Measurements from ENCODE around the gene MARVELD3. TPM values are rescaled to one million over a fixed set of nuclear protein-coding genes. Genes with fewer than 3 reads are reported as not detected.

MARVELD3 gene
- polyA plus RNA-seq, 1 of the 3 experiments (the other 2 are of a cell fraction): not detected

DNA sequence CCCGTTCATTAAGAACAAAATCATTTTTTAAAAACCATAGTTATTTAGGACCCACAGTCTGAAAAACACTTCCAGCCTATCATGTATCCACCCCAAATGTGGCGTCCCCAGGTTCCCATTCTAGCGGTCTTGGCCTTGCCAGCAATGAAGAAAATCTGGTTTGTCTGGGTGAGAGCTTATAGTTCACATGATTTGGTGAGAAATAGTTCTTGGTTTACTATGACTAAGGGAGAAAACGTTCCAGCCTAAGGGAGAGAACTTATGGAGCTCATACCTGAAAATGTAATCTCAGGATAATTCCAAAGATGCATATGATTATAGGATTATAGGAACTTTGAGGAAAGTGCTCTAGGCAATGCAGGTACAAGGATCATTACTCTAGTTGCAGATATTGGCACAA, 4.8 kb downstream of the MARVELD3 start:
- WGBS (ENCODE audit: low lambda C conversion rate): 81% methylated on average over 4 of the region's 4 CpGs
- CTCF ChIA-PET: interaction anchor here (1.0 to 3.5 kb wide), 2 partner anchors 14 to 20 kb away, joined by 3 to 17 read pairs; no protein-coding TSS in a partner anchor
- Histone ChIP-seq H3K4me3 (ENCODE audit: low read depth in 2 of 2, low read length in 1 of 2) (no peak overlapping the region), H4K20me1 (ENCODE audit: insufficient read depth) (no peaks in the 10 kb centered on the region), H2AFZ (ENCODE audit: low read depth) (no peak overlapping the region), H3K9ac (no peak overlapping the region), H3F3A (replicated peaks; ENCODE audit: insufficient read depth) (no peaks in the 10 kb centered on the region), H3K9me3 (no peaks in the 10 kb centered on the region), H3K9me2 (no peaks in the 10 kb centered on the region), H3K4me1 (ENCODE audit: control insufficient read depth in 1 of 2, insufficient read depth in 2 of 2, low read depth in 1 of 2, low read length in 1 of 2) (no peaks in the 10 kb centered on the region; a peak in 1 of 4 replicates), H3K79me2 (ENCODE audit: insufficient read depth) (no peaks in the 10 kb centered on the region), H3K27ac (ENCODE audit: low read depth in 2 of 2, low read length in 1 of 2) (no peak overlapping the region), H3K4me2 (no peak overlapping the region), H3K36me3 (replicated peaks in 1 of 2; ENCODE audit: control insufficient read depth in 1 of 2, insufficient read depth in 2 of 2, low read length in 1 of 2) (no peaks in the 10 kb centered on the region), H3K27me3 (ENCODE audit: insufficient read depth) (no peaks in the 10 kb centered on the region; the same call in 1 of the 2 replicates)
- POLR2A ChIA-PET: no interaction called here
- TF ChIP-seq FOXJ3 (CRISPR knock-in tag; IDR thresholded peaks at IDR 0.05) (no peak), EZH2phosphoT487 (IDR thresholded peaks at IDR 0.05; ENCODE audit: borderline replicate concordance, low read depth) (no peak), EP300 (IDR thresholded peaks at IDR 0.05; ENCODE audit: borderline replicate concordance in 1 of 2, low read depth in 1 of 2, low read length in 1 of 2) (no peak), GATA2 (CRISPR knock-in tag; IDR thresholded peaks at IDR 0.05) (no peak), USF2 (IDR thresholded peaks at IDR 0.05; ENCODE audit: borderline replicate concordance, low read depth, low read length) (no peak), RFX5 (IDR thresholded peaks at IDR 0.05; ENCODE audit: low read length) (no peak), MEF2A (IDR thresholded peaks at IDR 0.05; ENCODE audit: borderline replicate concordance, low read depth) (no peak), SMC3 (IDR thresholded peaks at IDR 0.05; ENCODE audit: low read depth, low read length) (no peak), TEAD4 (IDR thresholded peaks at IDR 0.05; ENCODE audit: borderline replicate concordance, insufficient read depth) (no peak), TAF1 (IDR thresholded peaks at IDR 0.05; ENCODE audit: borderline replicate concordance, low read depth, low read length) (no peak), RCOR1 (IDR thresholded peaks at IDR 0.05; ENCODE audit: low read length) (no peak), SIN3A (IDR thresholded peaks at IDR 0.05; ENCODE audit: borderline replicate concordance, low read depth, low read length) (no peak), RXRA (IDR thresholded peaks at IDR 0.05; ENCODE audit: borderline replicate concordance, low read depth) (no peak), ELF1 (IDR thresholded peaks at IDR 0.05) (no peak), TCF12 (IDR thresholded peaks at IDR 0.05) (no peak), CTCF (IDR thresholded peaks at IDR 0.05) (no peak), NRF1 (IDR thresholded peaks at IDR 0.05; ENCODE audit: low read depth, low read length) (no peak)
- TF ChIP-seq, protein P1, sequence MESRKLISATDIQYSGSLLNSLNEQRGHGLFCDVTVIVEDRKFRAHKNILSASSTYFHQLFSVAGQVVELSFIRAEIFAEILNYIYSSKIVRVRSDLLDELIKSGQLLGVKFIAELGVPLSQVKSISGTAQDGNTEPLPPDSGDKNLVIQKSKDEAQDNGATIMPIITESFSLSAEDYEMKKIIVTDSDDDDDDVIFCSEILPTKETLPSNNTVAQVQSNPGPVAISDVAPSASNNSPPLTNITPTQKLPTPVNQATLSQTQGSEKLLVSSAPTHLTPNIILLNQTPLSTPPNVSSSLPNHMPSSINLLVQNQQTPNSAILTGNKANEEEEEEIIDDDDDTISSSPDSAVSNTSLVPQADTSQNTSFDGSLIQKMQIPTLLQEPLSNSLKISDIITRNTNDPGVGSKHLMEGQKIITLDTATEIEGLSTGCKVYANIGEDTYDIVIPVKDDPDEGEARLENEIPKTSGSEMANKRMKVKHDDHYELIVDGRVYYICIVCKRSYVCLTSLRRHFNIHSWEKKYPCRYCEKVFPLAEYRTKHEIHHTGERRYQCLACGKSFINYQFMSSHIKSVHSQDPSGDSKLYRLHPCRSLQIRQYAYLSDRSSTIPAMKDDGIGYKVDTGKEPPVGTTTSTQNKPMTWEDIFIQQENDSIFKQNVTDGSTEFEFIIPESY (IDR thresholded peaks at IDR 0.05; ENCODE audit: borderline replicate concordance, low read depth): no peak
- TF ChIP-seq, protein P2, sequence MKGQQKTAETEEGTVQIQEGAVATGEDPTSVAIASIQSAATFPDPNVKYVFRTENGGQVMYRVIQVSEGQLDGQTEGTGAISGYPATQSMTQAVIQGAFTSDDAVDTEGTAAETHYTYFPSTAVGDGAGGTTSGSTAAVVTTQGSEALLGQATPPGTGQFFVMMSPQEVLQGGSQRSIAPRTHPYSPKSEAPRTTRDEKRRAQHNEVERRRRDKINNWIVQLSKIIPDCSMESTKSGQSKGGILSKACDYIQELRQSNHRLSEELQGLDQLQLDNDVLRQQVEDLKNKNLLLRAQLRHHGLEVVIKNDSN (IDR thresholded peaks at IDR 0.05; ENCODE audit: borderline replicate concordance, low read depth): no peak
- TF ChIP-seq, protein P3, sequence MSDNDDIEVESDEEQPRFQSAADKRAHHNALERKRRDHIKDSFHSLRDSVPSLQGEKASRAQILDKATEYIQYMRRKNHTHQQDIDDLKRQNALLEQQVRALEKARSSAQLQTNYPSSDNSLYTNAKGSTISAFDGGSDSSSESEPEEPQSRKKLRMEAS (IDR thresholded peaks at IDR 0.05; ENCODE audit: low read depth): no peak
- no peak for DNase-seq

Data from SK-N-SH (cell line).